ENCODE data around the gene CTNNBL1. TPM values are rescaled to one million over a fixed set of nuclear protein-coding genes. Genes with fewer than 3 reads are reported as not detected.
"Not testable (repeated sequence)": the region's sequence is repeated elsewhere in the genome, so short reads cannot be mapped to it uniquely, and the experiment has no call there.

Gene CTNNBL1
- total RNA-seq, 1 experiment from 2014 or later, result 203 TPM

DNA sequence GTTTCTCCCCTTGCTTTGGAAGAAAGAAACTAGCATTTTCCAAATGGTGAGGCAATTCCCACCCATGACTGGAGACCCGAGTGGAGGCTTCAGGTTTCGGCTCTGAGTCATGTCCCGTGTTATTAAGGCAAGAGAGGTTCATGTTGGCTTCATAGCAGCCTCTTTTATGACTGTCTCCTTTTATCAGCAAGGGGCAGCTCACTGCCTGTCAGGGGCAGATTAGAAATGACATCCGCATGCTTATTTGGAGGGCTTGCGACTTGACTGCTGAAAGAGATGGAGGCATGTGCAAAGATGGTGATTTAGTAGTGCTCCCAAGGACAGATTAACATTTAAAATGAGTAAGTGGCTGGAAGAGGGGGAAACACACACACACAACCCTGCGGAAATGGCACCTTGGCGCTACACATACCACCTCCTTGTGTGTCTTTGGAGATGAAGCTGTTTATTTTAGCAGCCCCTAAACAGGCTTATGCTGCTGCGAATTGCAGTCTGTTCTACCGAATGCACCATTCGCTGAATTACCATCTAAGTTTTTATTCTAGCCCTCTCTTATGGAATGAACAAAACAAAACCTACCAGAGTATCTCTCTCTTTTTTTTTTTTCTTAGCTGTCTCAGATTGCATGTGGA lies 157.0 kb downstream of the CTNNBL1 start:
- Mint-ChIP-seq H3K4me3 (ENCODE audit: unreplicated experiment) (no peak overlapping the region), H3K27me3 (ENCODE audit: insufficient read depth, unreplicated experiment) (no peaks in the 10 kb centered on the region), H3K9me3 (ENCODE audit: unreplicated experiment) (no peaks in the 10 kb centered on the region), H3K4me1 (ENCODE audit: low read depth, unreplicated experiment) (peaks cover 12% of the 10 kb centered on the region), H3K27ac (ENCODE audit: unreplicated experiment) (no peak overlapping the region), H3K36me3 (ENCODE audit: insufficient read depth, unreplicated experiment) (peaks cover 30% of the 10 kb centered on the region)
- ChIA-PET POLR2A (no interaction called here), CTCF (no interaction called here)
- intact Hi-C loops (cut with micrococcal nuclease; ENCODE audit: unreplicated experiment), result no loop called here
- peaks cover 8% of the 10 kb centered on the region for H3K4me1 ChIP-seq
- H3K27me3 ChIP-seq (replicated peaks; ENCODE audit: control insufficient read depth, insufficient read depth, low read length), result no peaks in the 10 kb centered on the region
- H3K9me3 ChIP-seq, result no peaks in the 10 kb centered on the region
- H3K36me3 ChIP-seq (ENCODE audit: control insufficient read depth, insufficient read depth, low read length), result peaks cover 1% of the 10 kb centered on the region; the same call in 1 of the 2 replicates
- no peak for DNase-seq
- H3K4me3 ChIP-seq (ENCODE audit: low read depth, low read length), result no peak overlapping the region
- no peak for TF ChIP-seq CTCF (IDR thresholded peaks at IDR 0.05; ENCODE audit: insufficient read depth in 1 of 2, low read depth in 1 of 2, low read length in 1 of 2, severe bottlenecking in 1 of 2, unreplicated experiment in 1 of 2)
- no TSS peak for BruUV-seq (replicated peaks)

DNA sequence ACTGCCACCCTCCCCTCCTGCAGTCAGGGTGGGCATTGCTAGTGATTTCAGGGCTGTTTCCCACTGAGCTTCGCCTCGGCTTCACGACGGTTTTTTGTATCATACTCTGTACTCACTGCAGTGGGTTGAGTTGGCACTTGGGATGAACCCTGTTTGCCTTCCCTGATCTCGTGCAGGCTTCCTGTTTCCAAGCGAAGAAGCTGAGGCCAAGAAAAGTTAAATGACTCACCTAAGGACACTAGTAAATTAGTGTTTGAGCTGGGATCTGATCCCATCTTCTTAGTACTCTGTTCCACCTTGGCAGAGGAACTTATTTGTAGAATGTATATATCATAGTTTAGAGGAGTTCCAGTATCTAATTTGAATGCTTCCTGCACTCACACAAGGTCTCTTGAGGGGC lies 158.8 kb downstream of the CTNNBL1 start:
- Mint-ChIP-seq H3K27ac (ENCODE audit: unreplicated experiment) (no peak overlapping the region), H3K4me3 (ENCODE audit: unreplicated experiment) (no peak overlapping the region), H3K4me1 (ENCODE audit: low read depth, unreplicated experiment) (no peaks in the 10 kb centered on the region), H3K36me3 (ENCODE audit: insufficient read depth, unreplicated experiment) (peaks cover 33% of the 10 kb centered on the region), H3K9me3 (ENCODE audit: unreplicated experiment) (no peaks in the 10 kb centered on the region), H3K27me3 (ENCODE audit: insufficient read depth, unreplicated experiment) (no peaks in the 10 kb centered on the region)
- ChIA-PET CTCF (interaction anchor here (0.7 kb wide), 1 partner anchor 67 kb away, joined by 4 read pairs; no protein-coding TSS in a partner anchor), POLR2A (no interaction called here)
- no peak for DNase-seq
- Histone ChIP-seq H3K27me3 (replicated peaks; ENCODE audit: control insufficient read depth, insufficient read depth, low read length) (no peaks in the 10 kb centered on the region), H3K36me3 (ENCODE audit: control insufficient read depth, insufficient read depth, low read length) (peaks cover 1% of the 10 kb centered on the region; the same call in 1 of the 2 replicates), H3K4me3 (ENCODE audit: low read depth, low read length) (no peak overlapping the region), H3K4me1 (no peaks in the 10 kb centered on the region), H3K9me3 (no peaks in the 10 kb centered on the region)
- TF ChIP-seq CTCF (IDR thresholded peaks at IDR 0.05; ENCODE audit: insufficient read depth in 1 of 2, low read depth in 1 of 2, low read length in 1 of 2, severe bottlenecking in 1 of 2, unreplicated experiment in 1 of 2), result no peak
- intact Hi-C loops (cut with micrococcal nuclease; ENCODE audit: unreplicated experiment), result no loop called here
- no TSS peak for BruUV-seq (replicated peaks)

GRCh38 chr20:37853823-37854375 lies 160.1 kb downstream of the CTNNBL1 start:
- CTCF ChIA-PET, result interaction anchor here (1.2 kb wide), 1 partner anchor 290 kb away, joined by 5 read pairs; no protein-coding TSS in a partner anchor
- Mint-ChIP-seq H3K36me3 (ENCODE audit: insufficient read depth, unreplicated experiment) (peaks cover 23% of the 10 kb centered on the region), H3K4me1 (ENCODE audit: low read depth, unreplicated experiment) (no peaks in the 10 kb centered on the region), H3K4me3 (ENCODE audit: unreplicated experiment) (no peak overlapping the region), H3K27me3 (ENCODE audit: insufficient read depth, unreplicated experiment) (no peaks in the 10 kb centered on the region), H3K9me3 (ENCODE audit: unreplicated experiment) (no peaks in the 10 kb centered on the region), H3K27ac (ENCODE audit: unreplicated experiment) (no peak overlapping the region)
- intact Hi-C loops (cut with micrococcal nuclease; ENCODE audit: unreplicated experiment), result no loop called here
- DNase-seq, result no peak
- Histone ChIP-seq H3K9me3 (no peaks in the 10 kb centered on the region), H3K27me3 (replicated peaks; ENCODE audit: control insufficient read depth, insufficient read depth, low read length) (no peaks in the 10 kb centered on the region), H3K36me3 (ENCODE audit: control insufficient read depth, insufficient read depth, low read length) (peaks cover 1% of the 10 kb centered on the region; the same call in 1 of the 2 replicates), H3K4me1 (no peaks in the 10 kb centered on the region), H3K4me3 (ENCODE audit: low read depth, low read length) (no peak overlapping the region)
- no TSS peak for BruUV-seq (replicated peaks)
- TF ChIP-seq CTCF (IDR thresholded peaks at IDR 0.05; ENCODE audit: insufficient read depth in 1 of 2, low read depth in 1 of 2, low read length in 1 of 2, severe bottlenecking in 1 of 2, unreplicated experiment in 1 of 2), result no peak
- POLR2A ChIA-PET, result no interaction called here

DNA sequence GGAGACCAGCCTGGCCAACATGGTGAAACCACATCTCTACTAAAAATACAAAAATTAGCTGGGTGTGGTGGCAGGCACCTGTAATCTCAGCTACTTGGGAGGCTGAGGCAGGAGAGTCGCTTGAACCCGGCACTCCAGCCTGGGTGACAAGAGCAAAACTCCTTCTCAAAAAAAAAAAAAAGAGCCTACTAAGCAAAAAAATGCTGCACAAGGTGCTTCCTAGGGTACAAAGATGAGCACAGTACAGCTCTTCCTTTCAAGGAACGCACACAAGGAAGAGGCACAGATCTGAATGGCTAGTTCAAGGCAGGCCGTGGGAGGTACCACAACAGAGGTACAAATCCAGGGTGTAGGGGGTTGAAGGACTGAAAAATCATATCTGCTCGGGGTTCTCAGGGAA lies 162.2 kb downstream of the CTNNBL1 start:
- H3K9me3 ChIP-seq; POLR2A ChIA-PET; CTCF ChIA-PET; H3K27me3 ChIP-seq (replicated peaks; ENCODE audit: control insufficient read depth, insufficient read depth, low read length); H3K4me3 ChIP-seq (ENCODE audit: low read depth, low read length); H3K9me3 Mint-ChIP-seq (ENCODE audit: unreplicated experiment); H3K4me3 Mint-ChIP-seq (ENCODE audit: unreplicated experiment); H3K27ac Mint-ChIP-seq (ENCODE audit: unreplicated experiment); DNase-seq; intact Hi-C loops (cut with micrococcal nuclease; ENCODE audit: unreplicated experiment); H3K4me1 ChIP-seq; BruUV-seq (replicated peaks); H3K36me3 ChIP-seq (ENCODE audit: control insufficient read depth, insufficient read depth, low read length); H3K4me1 Mint-ChIP-seq (ENCODE audit: low read depth, unreplicated experiment); H3K27me3 Mint-ChIP-seq (ENCODE audit: insufficient read depth, unreplicated experiment): not testable (repeated sequence)
- H3K36me3 Mint-ChIP-seq (ENCODE audit: insufficient read depth, unreplicated experiment), result peaks cover 23% of the 10 kb centered on the region
